ENCODE measurements around the gene STAT4.

GRCh38 chr2:191086706-191087105, 64.1 kb downstream of the STAT4 start:
- no peak for TF ChIP-seq CTCF (IDR thresholded peaks at IDR 0.05; ENCODE audit: insufficient read depth, low read length, poor library complexity, severe bottlenecking)
- no peak for TF ChIP-seq EZH2phosphoT487 (conservative IDR thresholded peaks at IDR 0.05; ENCODE audit: low read length)
